OCI-LY1 (cell line): ENCODE measurements around the gene EMC8.

ENCODE experiments used
- H2AFZ ChIP-seq: fragments of 200-600 bp; sonication (generic), shearing (Covaris generic); 2 replicates; pipeline ENCODE4 v1.6.0; 2014; ENCODE audit warnings: antibody characterized with exemption, mild to moderate bottlenecking, low read length
- H3F3A ChIP-seq: fragments of 200-600 bp; sonication (generic), shearing (Covaris generic); 2 replicates; pipeline ENCODE4 v1.6.0; 2014; ENCODE audit warnings: mild to moderate bottlenecking, antibody characterized with exemption, low read length, moderate library complexity; ENCODE audit not compliant: insufficient read depth
- H3K27ac ChIP-seq: fragments of 200-600 bp; sonication (generic); 2 replicates; pipeline ENCODE4 v1.5.1; 2014; ENCODE audit warnings: low read length, mixed run types, mild to moderate bottlenecking, low read depth; ENCODE audit not compliant: poor library complexity, severe bottlenecking
- H3K27me3 ChIP-seq: fragments of 200-600 bp; sonication (generic); 2 replicates; pipeline ENCODE4 v1.6.0; 2014; ENCODE audit warnings: antibody characterized with exemption, mild to moderate bottlenecking, low read length, moderate library complexity; ENCODE audit not compliant: insufficient read depth
- H3K36me3 ChIP-seq: fragments of 200-600 bp; sonication (generic); 2 replicates; pipeline ENCODE4 v1.6.1; 2014; ENCODE audit warnings: mild to moderate bottlenecking, antibody characterized with exemption, low read length, moderate library complexity, mixed read lengths; ENCODE audit not compliant: insufficient read depth
- H3K4me1 ChIP-seq: fragments of 200-600 bp; sonication (generic); 2 replicates; pipeline ENCODE4 v1.5.1; 2014; ENCODE audit warnings: mild to moderate bottlenecking, low read length, moderate library complexity; ENCODE audit not compliant: insufficient read depth, severe bottlenecking
- H3K4me2 ChIP-seq: fragments of 200-600 bp; sonication (generic), shearing (Covaris generic); 2 replicates; pipeline ENCODE4 v1.6.1; 2014; ENCODE audit warnings: low read length
- H3K4me3 ChIP-seq: fragments of 200-600 bp; sonication (generic); 2 replicates; pipeline ENCODE4 v1.5.1; 2014; ENCODE audit warnings: low read length, low read depth, mild to moderate bottlenecking, mixed read lengths; ENCODE audit not compliant: poor library complexity, severe bottlenecking
- H3K79me2 ChIP-seq: fragments of 200-600 bp; shearing (Covaris generic); 2 replicates; pipeline ENCODE4 v1.6.1; 2016; ENCODE audit warnings: mixed run types, low read length, mixed read lengths; ENCODE audit not compliant: insufficient read depth
- H3K9ac ChIP-seq: fragments of 200-600 bp; sonication (generic), shearing (Covaris generic); 2 replicates; pipeline ENCODE4 v1.6.1; 2014; ENCODE audit warnings: mild to moderate bottlenecking, low read length, mixed read lengths
- H3K9me2 ChIP-seq: fragments of 200-600 bp; sonication (generic), shearing (Covaris generic); 2 replicates; pipeline ENCODE4 v1.6.1; 2014; ENCODE audit warnings: low read depth, mild to moderate bottlenecking, low read length, mixed read lengths
- H3K9me3 ChIP-seq: fragments of 200-600 bp; shearing (Covaris generic); 2 replicates; pipeline ENCODE4 v1.6.1; 2014; ENCODE audit warnings: low read length, mixed read lengths
- H4K20me1 ChIP-seq: fragments of 200-600 bp; sonication (generic), shearing (Covaris generic); 2 replicates; pipeline ENCODE4 v1.6.0; 2016; ENCODE audit warnings: mild to moderate bottlenecking, low read length; ENCODE audit not compliant: insufficient read depth
- EZH2 ChIP-seq: fragments of 200-600 bp; sonication (generic), shearing (Covaris generic); IDR thresholded peaks from 2 replicates; pipeline ENCODE4 v1.8.0; 2017; ENCODE audit warnings: borderline replicate concordance, mixed run types, mild to moderate bottlenecking, antibody characterized with exemption, low read length, moderate library complexity, mixed read lengths
- TF ChIP-seq, protein P1 (sequence below): fragments of 200-600 bp; sonication (generic), shearing (Covaris generic); IDR thresholded peaks from 2 replicates; pipeline ENCODE4 v1.5.1; 2017; ENCODE audit warnings: mild to moderate bottlenecking, antibody characterized with exemption, low read length, moderate library complexity, mixed read lengths

The EMC8 gene

DNA sequence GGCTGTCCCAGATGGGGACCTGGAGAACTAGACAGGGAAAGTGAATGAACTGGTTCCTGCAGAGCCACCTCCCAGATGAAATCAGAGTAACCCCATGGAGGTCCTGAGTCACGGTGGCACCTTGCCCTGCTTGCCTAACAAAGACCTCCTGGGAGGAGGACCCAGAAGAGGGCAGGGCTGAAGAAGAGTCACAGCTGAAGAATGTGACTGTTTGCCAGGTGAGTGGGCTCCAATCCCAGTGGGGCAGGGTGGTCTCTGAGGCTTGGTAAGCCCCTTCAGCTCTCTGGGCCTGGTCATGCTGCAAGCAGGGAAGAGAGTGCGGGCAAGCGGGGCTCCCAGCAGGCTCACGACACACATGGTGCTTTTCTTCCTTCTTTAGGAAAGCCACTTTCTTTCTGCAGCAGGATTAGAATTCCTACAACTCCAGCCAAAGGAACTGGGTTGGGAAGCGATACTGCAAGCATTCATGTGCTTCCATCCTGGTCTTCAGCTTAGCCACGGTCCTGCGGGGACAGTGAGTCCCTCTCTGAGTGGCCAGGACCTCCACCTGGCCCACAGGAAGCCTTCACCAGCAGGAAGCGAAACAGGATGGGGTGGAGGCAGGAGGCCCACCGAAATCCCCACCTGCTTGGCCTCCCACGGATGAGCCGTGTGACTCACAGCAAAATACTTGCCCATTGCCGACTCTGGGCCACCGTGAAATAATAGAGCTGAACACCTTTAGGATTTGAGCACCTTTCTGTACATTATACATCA, 52.7 kb downstream of the EMC8 start:
- Histone ChIP-seq H3K4me1 (peaks cover 13% of the 10 kb centered on the region), H3K36me3 (no peaks in the 10 kb centered on the region), H3K9ac (no peak overlapping the region), H3K27me3 (no peaks in the 10 kb centered on the region), H3K4me3 (no peak overlapping the region), H3F3A (no peaks in the 10 kb centered on the region), H3K9me3 (no peaks in the 10 kb centered on the region), H4K20me1 (no peaks in the 10 kb centered on the region), H3K4me2 (no peak overlapping the region), H3K9me2 (no peaks in the 10 kb centered on the region), H2AFZ (no peak overlapping the region), H3K27ac (no peak overlapping the region), H3K79me2 (no peaks in the 10 kb centered on the region)
- TF ChIP-seq EZH2 = no peak
- TF ChIP-seq, protein P1, sequence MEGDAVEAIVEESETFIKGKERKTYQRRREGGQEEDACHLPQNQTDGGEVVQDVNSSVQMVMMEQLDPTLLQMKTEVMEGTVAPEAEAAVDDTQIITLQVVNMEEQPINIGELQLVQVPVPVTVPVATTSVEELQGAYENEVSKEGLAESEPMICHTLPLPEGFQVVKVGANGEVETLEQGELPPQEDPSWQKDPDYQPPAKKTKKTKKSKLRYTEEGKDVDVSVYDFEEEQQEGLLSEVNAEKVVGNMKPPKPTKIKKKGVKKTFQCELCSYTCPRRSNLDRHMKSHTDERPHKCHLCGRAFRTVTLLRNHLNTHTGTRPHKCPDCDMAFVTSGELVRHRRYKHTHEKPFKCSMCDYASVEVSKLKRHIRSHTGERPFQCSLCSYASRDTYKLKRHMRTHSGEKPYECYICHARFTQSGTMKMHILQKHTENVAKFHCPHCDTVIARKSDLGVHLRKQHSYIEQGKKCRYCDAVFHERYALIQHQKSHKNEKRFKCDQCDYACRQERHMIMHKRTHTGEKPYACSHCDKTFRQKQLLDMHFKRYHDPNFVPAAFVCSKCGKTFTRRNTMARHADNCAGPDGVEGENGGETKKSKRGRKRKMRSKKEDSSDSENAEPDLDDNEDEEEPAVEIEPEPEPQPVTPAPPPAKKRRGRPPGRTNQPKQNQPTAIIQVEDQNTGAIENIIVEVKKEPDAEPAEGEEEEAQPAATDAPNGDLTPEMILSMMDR = no peak

- H3K4me2 ChIP-seq = no peak overlapping the region
These were observed 60.2 kb downstream of the EMC8 start for GRCh38 chr16:85738923-85739715.

DNA sequence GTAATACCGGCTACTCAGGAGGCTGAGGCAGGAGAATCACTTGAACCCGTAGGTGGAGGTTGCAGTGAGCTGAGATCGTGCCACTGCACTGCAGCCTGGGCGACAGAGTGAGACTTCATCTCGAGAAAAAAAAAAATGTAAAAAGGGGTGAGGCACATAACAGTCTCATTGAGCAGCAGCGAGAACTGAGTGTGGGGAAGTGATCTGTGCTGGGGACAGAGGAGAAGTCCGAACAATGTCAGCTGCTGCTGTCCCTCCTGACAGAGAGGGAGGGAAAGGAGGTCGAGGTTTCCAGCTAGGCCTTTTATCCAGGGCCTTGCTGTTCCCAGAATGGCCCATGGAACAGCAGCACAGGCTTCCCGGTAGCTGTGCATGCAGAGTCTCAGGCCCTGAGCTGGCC, 62.4 kb downstream of the EMC8 start:
- Histone ChIP-seq H3K4me2 (no peak overlapping the region), H3K9ac (no peak overlapping the region), H3K4me1 (peaks cover 38% of the 10 kb centered on the region), H3K27ac (peak overlapping the region; percentile 88), H3K27me3 (no peaks in the 10 kb centered on the region; the same call in 1 of the 2 replicates), H3K79me2 (no peaks in the 10 kb centered on the region), H4K20me1 (no peaks in the 10 kb centered on the region), H3K36me3 (no peaks in the 10 kb centered on the region), H3F3A (peaks cover 9% of the 10 kb centered on the region), H3K9me2 (no peaks in the 10 kb centered on the region), H3K4me3 (no peak overlapping the region), H2AFZ (no peak overlapping the region), H3K9me3 (no peaks in the 10 kb centered on the region)
- TF ChIP-seq, protein P1 = no peak
- TF ChIP-seq EZH2 = no peak

More at GRCh38 chr16:85738923-85739715, 60.2 kb downstream of the EMC8 start:
- Histone ChIP-seq H3K79me2 (no peaks in the 10 kb centered on the region), H3F3A (peaks cover 1% of the 10 kb centered on the region; the same call in 1 of the 2 replicates), H3K27ac (no peak overlapping the region), H3K9ac (no peak overlapping the region), H3K27me3 (no peaks in the 10 kb centered on the region; the same call in 1 of the 2 replicates), H3K4me3 (no peak overlapping the region), H2AFZ (no peak overlapping the region), H3K36me3 (no peaks in the 10 kb centered on the region), H3K9me2 (no peaks in the 10 kb centered on the region), H3K9me3 (no peaks in the 10 kb centered on the region), H3K4me1 (peaks cover 34% of the 10 kb centered on the region), H4K20me1 (no peaks in the 10 kb centered on the region)
- TF ChIP-seq EZH2 = no peak
- TF ChIP-seq, protein P1 = no peak
